GM12874 (cell line): Measurements from ENCODE around the gene TRAPPC3L.

Experiments
- TF ChIP-seq, protein P1 (sequence below): IDR thresholded peaks from 2 replicates; pipeline ENCODE4 v1.5.1; 2011; ENCODE audit warnings: low read depth, mild to moderate bottlenecking, control low read depth, low read length, moderate library complexity; ENCODE audit not compliant: insufficient read depth

Gene TRAPPC3L

GRCh38 chr6:116513224-116513875, 32.1 kb downstream of the TRAPPC3L start:
- TF ChIP-seq, protein P1, sequence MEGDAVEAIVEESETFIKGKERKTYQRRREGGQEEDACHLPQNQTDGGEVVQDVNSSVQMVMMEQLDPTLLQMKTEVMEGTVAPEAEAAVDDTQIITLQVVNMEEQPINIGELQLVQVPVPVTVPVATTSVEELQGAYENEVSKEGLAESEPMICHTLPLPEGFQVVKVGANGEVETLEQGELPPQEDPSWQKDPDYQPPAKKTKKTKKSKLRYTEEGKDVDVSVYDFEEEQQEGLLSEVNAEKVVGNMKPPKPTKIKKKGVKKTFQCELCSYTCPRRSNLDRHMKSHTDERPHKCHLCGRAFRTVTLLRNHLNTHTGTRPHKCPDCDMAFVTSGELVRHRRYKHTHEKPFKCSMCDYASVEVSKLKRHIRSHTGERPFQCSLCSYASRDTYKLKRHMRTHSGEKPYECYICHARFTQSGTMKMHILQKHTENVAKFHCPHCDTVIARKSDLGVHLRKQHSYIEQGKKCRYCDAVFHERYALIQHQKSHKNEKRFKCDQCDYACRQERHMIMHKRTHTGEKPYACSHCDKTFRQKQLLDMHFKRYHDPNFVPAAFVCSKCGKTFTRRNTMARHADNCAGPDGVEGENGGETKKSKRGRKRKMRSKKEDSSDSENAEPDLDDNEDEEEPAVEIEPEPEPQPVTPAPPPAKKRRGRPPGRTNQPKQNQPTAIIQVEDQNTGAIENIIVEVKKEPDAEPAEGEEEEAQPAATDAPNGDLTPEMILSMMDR: no peak

DNA sequence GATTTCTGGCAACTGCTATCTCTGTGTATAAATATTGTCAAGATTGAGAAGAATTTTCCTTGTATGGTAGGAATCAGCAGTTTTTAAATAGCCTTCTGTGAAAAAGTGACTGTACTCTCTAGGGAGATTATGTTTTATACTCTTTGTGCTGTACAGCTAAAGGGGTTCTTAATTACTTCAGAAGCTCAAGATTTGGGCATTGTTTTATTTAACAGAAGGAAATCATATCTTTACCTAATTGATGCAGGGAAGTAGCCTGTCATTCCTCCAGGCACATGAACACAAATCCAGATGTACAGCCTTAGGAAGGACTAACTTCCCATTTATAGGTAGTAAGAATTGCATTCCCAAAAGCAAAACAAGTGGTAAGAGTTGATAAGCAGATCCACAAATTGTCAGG, 32.8 kb downstream of the TRAPPC3L start:
- TF ChIP-seq, protein P1: no peak

DNA sequence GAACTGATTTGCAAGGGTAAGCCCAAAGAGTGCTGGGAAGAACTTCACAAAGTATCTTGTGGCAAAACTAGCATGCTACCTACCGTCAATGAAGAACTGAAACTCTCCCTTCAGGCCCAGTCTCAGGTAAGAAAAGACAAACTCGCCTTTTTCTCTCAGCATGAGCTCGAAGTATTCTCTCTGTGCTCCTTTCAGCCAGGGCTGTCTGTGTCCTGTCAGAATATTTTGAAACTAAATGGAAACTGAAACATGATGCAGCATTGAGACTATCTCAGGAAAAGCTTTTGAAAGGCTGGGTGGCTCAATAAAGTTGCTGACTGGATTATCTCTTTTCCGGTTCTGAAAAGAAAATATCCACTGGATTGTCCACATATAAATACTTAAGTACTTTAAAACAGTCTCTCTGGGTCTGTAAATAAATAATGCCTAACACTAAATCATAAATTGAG, 33.3 kb downstream of the TRAPPC3L start:
- TF ChIP-seq, protein P1: no peak

DNA sequence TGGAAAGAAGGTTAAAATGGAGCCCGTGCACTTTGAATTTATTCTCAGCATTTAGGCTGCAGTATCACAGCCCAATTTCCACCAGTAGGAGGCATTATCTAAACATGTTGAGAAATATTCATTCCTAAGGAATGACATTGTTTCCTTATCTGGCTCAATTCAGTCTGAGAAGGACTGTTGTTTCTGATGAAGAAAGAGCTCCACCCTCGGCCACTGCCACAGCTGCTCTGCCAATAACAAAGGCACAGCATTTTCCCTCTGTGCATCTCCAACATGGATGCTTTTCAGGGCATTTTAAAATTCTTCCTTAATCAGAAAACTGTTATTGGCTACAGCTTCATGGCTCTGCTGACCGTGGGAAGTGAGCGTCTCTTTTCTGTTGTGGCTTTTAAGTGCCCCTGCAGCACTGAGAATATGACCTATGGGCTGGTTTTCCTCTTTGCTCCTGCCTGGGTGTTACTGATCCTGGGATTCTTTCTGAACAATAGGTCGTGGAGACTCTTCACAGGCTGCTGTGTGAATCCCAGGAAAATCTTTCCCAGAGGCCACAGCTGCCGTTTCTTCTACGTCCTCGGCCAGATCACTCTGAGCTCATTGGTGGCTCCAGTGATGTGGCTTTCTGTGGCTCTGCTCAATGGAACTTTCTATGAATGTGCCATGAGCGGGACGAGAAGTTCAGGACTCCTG, 33.9 kb downstream of the TRAPPC3L start, which contains the start of gene CALHM5:
TSS of gene CALHM5 (plus strand) at position 216 of the 687 bp plus-strand sequence. CDS start at position 274, 58 bp downstream.
- TF ChIP-seq, protein P1: 0 out of 2 replicates have a peak, but pooled peaks have one; percentile 16

DNA sequence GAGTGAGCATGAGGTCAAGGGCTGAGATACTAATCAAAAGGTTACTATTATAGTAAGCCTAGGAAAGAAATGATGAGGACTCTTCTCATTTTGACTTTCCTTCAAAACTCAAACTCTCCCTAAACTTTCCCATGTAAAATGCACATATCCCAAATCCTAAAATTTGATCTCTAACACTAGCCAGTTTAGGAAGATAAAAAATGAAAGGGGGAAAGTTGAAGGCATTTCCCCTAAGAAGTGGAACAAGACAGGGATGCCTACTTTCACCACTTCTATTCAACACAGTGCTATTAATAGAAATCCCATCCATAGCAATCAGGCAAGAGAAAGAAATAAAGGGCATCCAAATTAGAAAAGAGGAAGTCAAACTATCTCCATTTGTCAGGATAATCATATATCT, 37.0 kb downstream of the TRAPPC3L start:
- TF ChIP-seq, protein P1: no peak

GRCh38 chr6:116507324-116507723, 38.2 kb downstream of the TRAPPC3L start:
- TF ChIP-seq, protein P1: no peak

GRCh38 chr6:116500969-116501433, 44.5 kb downstream of the TRAPPC3L start:
- TF ChIP-seq, protein P1: no peak
